SKM-1 (cell line): ENCODE measurements around the gene ST6GALNAC3.

ENCODE experiments used
- DNase-seq: peaks from one replicate; lab custom pipeline; 2025; ENCODE audit not compliant: unreplicated experiment; lab: John Stamatoyannopoulos, UW

Gene ST6GALNAC3

GRCh38 chr1:76279101-76279748 is 204.7 kb downstream of the ST6GALNAC3 start:
- DNase-seq = no peak

GRCh38 chr1:76281306-76281705 is 206.8 kb downstream of the ST6GALNAC3 start:
- DNase-seq = no peak

GRCh38 chr1:76284842-76285241 is 210.3 kb downstream of the ST6GALNAC3 start:
- DNase-seq = no peak

- DNase-seq = no peak
Observed at GRCh38 chr1:76285578-76286135, 211.1 kb downstream of the ST6GALNAC3 start.

GRCh38 chr1:76287917-76288316 is 213.4 kb downstream of the ST6GALNAC3 start:
- no peak for DNase-seq

GRCh38 chr1:76288758-76289483 is 214.4 kb downstream of the ST6GALNAC3 start:
- no peak for DNase-seq

- DNase-seq = no peak
Observed at GRCh38 chr1:76289692-76290091, 215.1 kb downstream of the ST6GALNAC3 start.

GRCh38 chr1:76290271-76290670 is 215.7 kb downstream of the ST6GALNAC3 start:
- no peak for DNase-seq

GRCh38 chr1:76291191-76291590 is 216.6 kb downstream of the ST6GALNAC3 start:
- no peak for DNase-seq

GRCh38 chr1:76291737-76292136 is 217.2 kb downstream of the ST6GALNAC3 start:
- no peak for DNase-seq

GRCh38 chr1:76292418-76293184 is 218.1 kb downstream of the ST6GALNAC3 start:
- no peak for DNase-seq

GRCh38 chr1:76293831-76294230 is 219.3 kb downstream of the ST6GALNAC3 start:
- no peak for DNase-seq

- no peak for DNase-seq
Observed at GRCh38 chr1:76294482-76295194, 220.1 kb downstream of the ST6GALNAC3 start.

- DNase-seq = no peak
Observed at GRCh38 chr1:76298399-76298798, 223.9 kb downstream of the ST6GALNAC3 start.

GRCh38 chr1:76299036-76299435 is 224.5 kb downstream of the ST6GALNAC3 start:
- no peak for DNase-seq

GRCh38 chr1:76300556-76300955 is 226.0 kb downstream of the ST6GALNAC3 start:
- DNase-seq = no peak

- no peak for DNase-seq
Observed at GRCh38 chr1:76302711-76303339, 228.3 kb downstream of the ST6GALNAC3 start.

- DNase-seq = no peak
Observed at GRCh38 chr1:76303340-76303717, 228.8 kb downstream of the ST6GALNAC3 start.

GRCh38 chr1:76313304-76313703 is 238.8 kb downstream of the ST6GALNAC3 start:
- no peak for DNase-seq

GRCh38 chr1:76314730-76315129 is 240.2 kb downstream of the ST6GALNAC3 start:
- no peak for DNase-seq
